Esophagus (tissue), 2 donors: ENCODE data around the gene ADAMTS14. TPM values are rescaled to one million over a fixed set of nuclear protein-coding genes. Genes with fewer than 3 reads are reported as not detected.

Experiments
- H3K27ac ChIP-seq, 2 donors: one replicate each; pipeline ENCODE4 v1.5.1; 2013; ENCODE audit warnings: low read depth in 2 of 2, mild to moderate bottlenecking in 2 of 2, inconsistent platforms in 1 of 2, low read length in 1 of 2, moderate library complexity in 1 of 2
- H3K27me3 ChIP-seq, 2 donors: one replicate each; pipeline ENCODE4 v1.6.1; 2013; ENCODE audit warnings: low read length in 2 of 2, control low read depth in 1 of 2, mild to moderate bottlenecking in 1 of 2; ENCODE audit not compliant: insufficient read depth in 2 of 2, control insufficient read depth in 1 of 2
- H3K36me3 ChIP-seq, 2 donors: one replicate each; pipeline ENCODE4 v1.6.1; 2013; ENCODE audit warnings: low read length in 1 of 2; ENCODE audit not compliant: control insufficient read depth in 2 of 2, insufficient read depth in 2 of 2
- H3K4me1 ChIP-seq, 2 donors: one replicate each; pipeline ENCODE4 v1.6.1; 2013; ENCODE audit warnings: low read length in 1 of 2; ENCODE audit not compliant: control insufficient read depth in 2 of 2, insufficient read depth in 2 of 2
- H3K4me3 ChIP-seq, 2 donors: one replicate each; pipeline ENCODE4 v1.5.1; 2013; ENCODE audit warnings: low read length in 2 of 2, mild to moderate bottlenecking in 2 of 2, low read depth in 1 of 2, moderate library complexity in 1 of 2
- H3K9me3 ChIP-seq, 2 donors: one replicate each; pipeline ENCODE4 v1.6.1; 2013; ENCODE audit warnings: mild to moderate bottlenecking in 2 of 2, low read depth in 1 of 2, low read length in 1 of 2, moderate library complexity in 1 of 2; ENCODE audit not compliant: control insufficient read depth in 2 of 2, insufficient read depth in 1 of 2
- WGBS, 2 donors: extraction: QIAGEN DNeasy Blood & Tissue Kit; methylation state at CpG; one replicate each; pipeline ENCODE4 v1.1.7; 2013; 5-methylcytosine and 5-hydroxymethylcytosine counted together
- polyA plus RNA-seq, 2 donors: library from polyadenylated mRNA; stranded (reverse); fragments of 200-250 nt; gene quantifications; one replicate each; pipeline ENCODE4 v1.2.3, GENCODE V29; 2013
- donor health status: healthy with polysubstance abuse.
- donor health status: Bipolar disorder and iron deficiency.

ADAMTS14 gene
- polyA plus RNA-seq, 2 donors, result 0.59 to 2.2 TPM

DNA sequence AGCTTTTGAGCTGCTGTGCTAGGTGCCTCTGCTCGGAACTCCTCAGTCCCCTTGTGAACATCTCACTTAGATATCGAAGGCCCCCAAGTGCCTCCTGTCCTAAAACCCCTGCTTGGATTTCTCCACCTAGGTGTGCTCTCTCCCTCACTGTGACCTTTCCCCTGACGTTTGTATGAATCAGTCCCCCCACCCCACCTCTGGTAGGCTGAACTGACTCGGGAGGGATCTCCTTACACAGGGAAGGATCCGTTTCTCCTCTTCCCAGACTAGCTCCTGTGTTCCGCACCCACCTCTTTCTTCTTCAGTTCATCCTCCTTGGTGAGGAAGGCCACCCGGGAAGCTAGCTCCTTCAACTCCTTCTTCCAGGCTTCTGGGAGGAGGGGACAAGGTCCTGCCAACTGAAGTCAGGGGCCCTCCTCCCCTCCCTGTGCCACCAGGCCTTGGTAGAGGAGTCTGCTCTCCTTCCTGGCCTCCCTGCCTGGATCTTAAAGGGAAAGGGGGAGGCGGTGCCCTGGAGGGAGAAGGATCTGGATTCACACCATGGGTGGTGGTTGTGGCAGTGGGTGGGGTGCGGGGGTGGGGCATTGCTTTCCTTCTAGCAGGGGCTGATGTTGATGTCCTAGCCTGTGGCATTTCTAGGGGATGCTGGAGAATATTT, 106.1 kb downstream of the ADAMTS14 start:
- Histone ChIP-seq H3K4me1 (peaks cover 4 to 12% of the 10 kb centered on the region in 2 donors), H3K4me3 (no peak overlapping the region), H3K27ac (no peak overlapping the region), H3K9me3 (no peaks in the 10 kb centered on the region), H3K36me3 (no peaks in the 10 kb centered on the region), H3K27me3 (no peaks in the 10 kb centered on the region)
- WGBS, 2 donors, result 71 to 78% methylated on average over 9 of the region's 9 CpGs

DNA sequence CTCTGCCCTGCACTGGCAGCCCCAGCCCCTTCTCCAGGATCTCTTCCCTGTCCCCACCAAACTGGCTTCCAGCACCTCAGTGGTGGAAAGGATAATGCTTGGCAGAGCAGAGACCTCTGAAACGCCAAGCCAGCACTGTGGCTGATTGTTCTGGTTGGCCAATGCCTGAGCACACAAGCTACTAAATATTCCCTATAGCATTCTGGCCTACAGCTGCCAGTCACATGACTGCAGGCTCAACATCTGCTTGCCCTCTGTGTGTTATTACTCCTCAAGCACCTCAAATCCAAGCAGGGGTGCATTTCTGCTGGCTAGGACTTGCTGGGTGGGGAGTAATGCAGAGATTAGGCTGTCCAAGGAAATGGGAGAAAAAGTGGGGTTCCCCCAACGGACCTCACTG, 106.8 kb downstream of the ADAMTS14 start:
- Histone ChIP-seq H3K27ac (no peak overlapping the region), H3K9me3 (no peaks in the 10 kb centered on the region), H3K4me3 (no peak overlapping the region), H3K27me3 (no peaks in the 10 kb centered on the region), H3K4me1 (peaks cover 4 to 12% of the 10 kb centered on the region in 2 donors), H3K36me3 (no peaks in the 10 kb centered on the region)
- 51 to 62% methylated on average over 2 of the region's 2 CpGs for WGBS, 2 donors

DNA sequence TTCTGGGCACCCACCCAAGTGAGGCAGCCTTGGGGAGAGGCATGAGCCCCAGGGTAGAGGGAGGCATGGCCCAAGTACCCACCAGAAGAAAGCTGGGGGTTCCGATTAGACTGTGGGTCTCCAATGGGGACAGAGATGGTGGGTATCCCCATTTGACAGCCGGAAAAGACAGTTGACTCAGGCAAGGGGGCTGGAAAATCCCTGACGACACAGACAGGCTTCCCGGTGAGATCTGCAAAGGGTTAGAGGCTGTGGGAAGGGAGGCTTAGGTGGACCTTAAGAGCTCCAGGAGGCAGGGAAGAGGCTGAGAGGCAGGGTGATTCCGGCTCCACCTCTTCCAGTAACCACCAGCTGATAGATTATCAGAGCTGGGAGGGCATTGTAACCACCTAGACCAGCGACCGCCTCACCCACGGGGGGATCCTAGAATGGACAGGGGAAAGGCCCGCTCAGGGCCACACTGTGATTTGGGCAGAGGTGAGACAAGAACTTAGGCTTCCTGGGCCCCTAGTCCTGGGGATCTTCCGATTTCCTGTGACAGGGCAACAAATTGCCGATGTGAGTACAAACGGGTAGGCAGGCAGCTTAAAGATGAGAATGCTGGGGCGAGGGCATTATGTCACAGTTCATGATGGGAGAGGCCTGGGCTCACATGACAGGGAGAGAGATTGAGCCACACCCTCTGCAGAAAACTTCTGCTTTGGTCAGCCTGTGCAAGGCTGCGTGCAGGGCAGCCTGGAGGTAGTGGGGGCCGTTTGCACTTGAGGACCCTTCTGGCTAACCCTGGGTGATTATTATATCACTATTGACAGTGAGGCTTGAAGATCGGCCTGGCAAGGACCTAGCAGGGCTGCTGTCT, 107.4 kb downstream of the ADAMTS14 start:
- Histone ChIP-seq H3K36me3 (no peaks in the 10 kb centered on the region), H3K4me1 (peaks cover 4 to 12% of the 10 kb centered on the region in 2 donors), H3K4me3 (no peak overlapping the region), H3K27me3 (no peaks in the 10 kb centered on the region), H3K27ac (peak overlapping the region in 1 of 2 donors; percentile 3), H3K9me3 (no peaks in the 10 kb centered on the region)
- 79 to 84% methylated on average over 16 of the region's 16 CpGs for WGBS, 2 donors

DNA sequence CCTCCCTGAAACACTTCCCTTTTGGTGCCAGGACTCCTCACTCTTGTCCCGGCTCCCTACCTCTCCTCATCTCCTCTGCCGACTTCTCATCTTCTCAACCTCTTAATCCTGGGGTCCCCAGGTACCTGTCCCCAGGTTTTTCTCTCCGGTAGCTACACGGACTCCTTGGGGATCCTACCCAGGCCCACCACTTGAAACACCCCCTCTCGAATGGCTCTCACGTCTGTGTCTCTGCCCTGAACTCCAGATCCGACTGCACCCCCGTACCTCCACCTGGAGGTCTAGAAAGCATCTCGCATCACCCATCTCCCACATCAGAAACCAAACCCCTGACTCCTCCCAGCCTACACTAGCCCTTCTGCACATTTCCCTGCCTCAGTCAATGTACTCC, 108.1 kb downstream of the ADAMTS14 start:
- no peak overlapping the region for H3K27ac ChIP-seq
- WGBS, 2 donors, result 94% methylated on average over 9 of the region's 9 CpGs
- H3K27me3 ChIP-seq, result no peaks in the 10 kb centered on the region
- H3K4me3 ChIP-seq, result no peak overlapping the region
- H3K4me1 ChIP-seq, result peaks cover 0 to 6% of the 10 kb centered on the region in 2 donors
- H3K9me3 ChIP-seq, result no peaks in the 10 kb centered on the region
- H3K36me3 ChIP-seq, result no peaks in the 10 kb centered on the region

DNA sequence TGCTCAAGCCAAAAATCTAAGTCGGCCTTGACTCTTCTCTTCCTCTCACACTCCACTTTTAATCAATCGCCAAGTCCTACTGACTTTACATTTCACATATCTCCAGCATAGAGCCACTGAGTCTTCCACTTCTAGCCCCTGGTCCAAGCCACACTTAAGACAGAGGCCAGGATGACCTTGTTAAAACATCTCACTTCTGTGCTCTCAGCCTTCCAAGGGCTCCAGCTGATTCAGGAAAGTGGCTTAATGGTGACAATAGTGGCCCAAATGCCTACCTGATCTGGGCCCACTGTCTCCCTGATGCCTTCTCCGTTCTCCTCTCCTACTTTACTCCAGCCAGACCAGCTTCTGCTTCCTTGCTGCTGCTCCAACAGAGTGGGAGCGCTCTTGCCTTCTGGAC, 108.5 kb downstream of the ADAMTS14 start:
- Histone ChIP-seq H3K36me3 (no peaks in the 10 kb centered on the region), H3K4me1 (peaks cover 0 to 3% of the 10 kb centered on the region in 2 donors), H3K27ac (no peak overlapping the region), H3K27me3 (no peaks in the 10 kb centered on the region), H3K4me3 (no peak overlapping the region), H3K9me3 (no peaks in the 10 kb centered on the region)
- WGBS, 2 donors, result 95 to 96% methylated on average over 4 of the region's 4 CpGs

DNA sequence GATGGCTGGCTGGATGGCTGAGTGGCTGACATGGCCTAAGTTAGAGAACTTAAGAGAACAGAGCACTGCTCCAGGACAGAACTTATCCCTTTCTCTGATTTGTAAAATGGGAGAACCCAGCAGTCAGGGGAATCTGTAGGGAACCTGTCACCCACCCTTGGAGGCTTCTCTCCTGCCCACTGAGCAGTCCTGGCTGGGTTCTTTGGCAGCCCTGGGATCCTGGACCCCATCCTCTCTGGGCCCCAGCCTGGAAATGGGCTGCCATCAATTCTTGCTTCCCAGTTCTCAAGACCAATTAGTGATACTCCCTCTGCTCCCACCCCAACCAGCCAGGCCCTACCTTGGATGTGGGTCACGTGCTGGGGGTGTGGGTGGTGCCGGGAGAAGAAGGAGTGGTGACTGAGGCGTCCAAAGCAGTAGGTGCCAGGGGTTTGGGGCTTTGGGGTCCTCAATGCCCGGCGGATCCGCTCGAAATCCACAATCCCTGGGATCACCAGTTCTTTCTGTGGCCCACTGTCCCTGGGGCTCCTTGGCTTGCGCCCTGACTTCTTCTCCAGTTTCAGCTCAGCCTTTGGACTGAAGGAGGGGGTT, 109.2 kb downstream of the ADAMTS14 start:
- H3K4me3 ChIP-seq, result no peak overlapping the region
- WGBS, 2 donors, result 93 to 95% methylated on average over 8 of the region's 8 CpGs

DNA sequence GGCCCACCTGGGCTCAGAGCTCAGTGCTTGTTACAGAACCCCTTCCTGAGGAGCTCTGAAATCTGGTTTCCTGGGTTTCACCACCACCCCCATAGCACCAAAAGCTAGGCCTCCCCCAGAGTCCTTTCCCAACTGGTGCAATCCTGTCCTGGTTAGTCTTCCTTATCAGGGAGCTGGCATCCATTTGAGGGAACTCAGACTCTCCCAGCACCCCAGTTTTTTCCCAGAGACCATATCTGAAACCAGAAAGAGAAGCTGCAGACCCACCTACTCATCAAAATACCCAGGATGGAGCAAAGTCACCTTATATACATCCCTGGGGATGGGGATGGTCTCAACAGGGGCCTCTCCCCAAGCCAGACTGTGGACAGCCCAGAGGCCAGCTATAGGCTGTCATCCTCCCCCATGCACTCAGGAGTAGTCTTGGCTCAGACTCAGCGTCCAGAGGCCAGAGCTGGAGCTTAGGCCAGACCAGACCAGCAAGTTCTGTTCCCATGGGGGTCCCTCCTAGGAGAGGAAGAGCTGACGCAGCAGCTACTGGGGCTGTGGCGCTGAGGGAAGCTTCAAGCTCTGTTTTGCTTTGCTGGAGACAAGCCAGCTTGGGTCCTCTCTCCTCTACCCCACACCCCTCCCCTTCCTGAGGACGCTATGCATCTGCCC, 109.9 kb downstream of the ADAMTS14 start:
- Histone ChIP-seq H3K9me3 (no peaks in the 10 kb centered on the region), H3K27ac (no peak overlapping the region), H3K36me3 (no peaks in the 10 kb centered on the region), H3K27me3 (no peaks in the 10 kb centered on the region), H3K4me1 (peaks cover 0 to 6% of the 10 kb centered on the region in 2 donors), H3K4me3 (no peak overlapping the region)
- 72 to 76% methylated on average over 4 of the region's 4 CpGs for WGBS, 2 donors

More for the DNA sequence above, 109.2 kb downstream of the ADAMTS14 start:
- Histone ChIP-seq H3K27me3 (no peaks in the 10 kb centered on the region), H3K9me3 (no peaks in the 10 kb centered on the region), H3K36me3 (no peaks in the 10 kb centered on the region), H3K27ac (no peak overlapping the region), H3K4me1 (peaks cover 0 to 3% of the 10 kb centered on the region in 2 donors)

DNA sequence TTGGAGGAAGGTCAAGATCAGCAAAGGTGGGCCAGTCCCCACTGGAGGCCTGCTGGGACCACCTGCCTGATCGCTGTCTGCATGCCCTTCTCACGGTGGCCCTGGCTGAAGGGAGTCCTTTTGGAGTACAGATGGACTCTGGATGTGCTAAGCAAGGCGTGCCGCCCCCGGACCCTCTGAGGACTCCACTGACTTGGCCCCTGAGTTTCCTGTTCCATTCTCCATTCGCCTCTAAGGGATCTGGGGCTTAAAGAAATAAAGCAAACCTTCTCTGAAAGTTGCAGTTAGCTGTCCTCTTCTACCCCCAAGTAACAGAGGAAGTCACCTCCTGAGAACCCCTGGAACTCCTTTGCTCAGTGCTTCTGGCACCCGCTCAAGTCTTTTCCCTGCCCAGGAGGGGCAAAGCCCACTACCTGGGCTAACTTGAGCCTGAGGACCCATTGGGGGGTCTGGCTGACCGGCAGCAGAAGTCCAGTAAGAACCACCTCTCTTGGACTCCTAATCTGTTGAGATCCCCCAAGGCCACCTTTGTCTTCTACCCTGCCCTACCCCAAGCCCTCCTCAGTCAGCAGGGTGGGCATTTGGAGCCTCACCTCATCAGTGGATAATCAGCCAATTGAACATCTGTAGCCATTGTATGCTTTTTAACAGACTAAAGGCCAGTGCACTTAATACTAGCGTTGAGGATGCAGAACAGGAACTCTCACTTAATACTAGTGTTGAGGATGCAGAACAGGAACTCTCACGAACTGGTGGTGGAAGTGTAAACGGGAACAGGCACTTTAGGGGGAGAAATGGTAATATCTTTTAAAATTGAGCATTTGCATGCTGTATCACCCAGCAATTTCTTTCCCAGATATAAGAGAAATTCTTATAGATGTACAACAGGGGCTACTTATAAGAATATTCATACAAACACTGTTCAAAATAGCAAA, 110.7 kb downstream of the ADAMTS14 start:
- Histone ChIP-seq H3K27me3 (no peaks in the 10 kb centered on the region), H3K4me3 (no peak overlapping the region), H3K27ac (no peak overlapping the region), H3K36me3 (no peaks in the 10 kb centered on the region), H3K4me1 (peaks cover 0 to 6% of the 10 kb centered on the region in 2 donors), H3K9me3 (no peaks in the 10 kb centered on the region)
- WGBS, 2 donors, result 78 to 86% methylated on average over 11 of the region's 11 CpGs
